A549 (cell line): Measurements from ENCODE around the gene AMOT.

Experiments
- CEBPB ChIP-seq, 2 experiments: fragments of >200 bp in 1 of 2; sonication (Bioruptor Twin) in 1 of 2; formaldehyde crosslinking in 1 of 2; IDR thresholded peaks; 2 replicates each; pipeline ENCODE4 v1.6.1; 2012 to 2016
- EP300 ChIP-seq, 2 experiments: fragments of >200 bp; sonication (Bioruptor Twin); formaldehyde crosslinking; IDR thresholded peaks; 2 replicates in 1 of 2; 3 replicates in 1 of 2; pipeline ENCODE4 v1.6.1; 2016 to 2017
- HDAC2 ChIP-seq: fragments of 200-600 bp; sonication (generic); IDR thresholded peaks from 2 replicates; pipeline ENCODE4 v1.6.1; 2016
- MAFK ChIP-seq: fragments of 450-650 bp; IDR thresholded peaks from 2 replicates; pipeline ENCODE4 v1.6.1; 2014; ENCODE audit not compliant: partially characterized antibody
- MAZ ChIP-seq: fragments of 150-350 bp; IDR thresholded peaks from 2 replicates; pipeline ENCODE4 v1.6.1; 2014; ENCODE audit warnings: antibody characterized with exemption, low read depth, low read length, borderline replicate concordance
- MYC ChIP-seq: IDR thresholded peaks from 2 replicates; pipeline ENCODE4 v1.6.1; 2012; ENCODE audit warnings: mild to moderate bottlenecking, inconsistent platforms, low read length, improper control_type of control experiment, borderline replicate concordance
- POLR2A ChIP-seq: IDR thresholded peaks from 2 replicates; pipeline ENCODE4 v1.6.1; 2012; ENCODE audit warnings: mild to moderate bottlenecking, low read length
- RCOR1 ChIP-seq: fragments of 150-350 bp; IDR thresholded peaks from 2 replicates; pipeline ENCODE4 v1.6.1; 2014; ENCODE audit warnings: antibody characterized with exemption, low read length, low read depth
- TFCP2L1 ChIP-seq: fragments of 250-450 bp; sonication (Bioruptor Pico); IDR thresholded peaks from 2 replicates; pipeline ENCODE4 v1.5.0; 2021; ENCODE audit warnings: mild to moderate bottlenecking
- TP53 ChIP-seq: fragments of 250-450 bp; sonication (Bioruptor Pico); IDR thresholded peaks from 2 replicates; pipeline ENCODE4 v1.5.0; 2021; ENCODE audit warnings: mild to moderate bottlenecking, moderate library complexity
- ZFP36 ChIP-seq: fragments of 450-650 bp; IDR thresholded peaks from 2 replicates; pipeline ENCODE4 v1.6.1; 2014; ENCODE audit warnings: borderline replicate concordance; ENCODE audit not compliant: partially characterized antibody
- TF ChIP-seq, protein P1 (sequence below): fragments of 200-600 bp; sonication (generic); IDR thresholded peaks from 2 replicates; pipeline ENCODE4 v1.6.1; 2016; ENCODE audit warnings: antibody characterized with exemption, mild to moderate bottlenecking, moderate library complexity
- TF ChIP-seq, protein P2 (sequence below): fragments of >200 bp; sonication (Bioruptor Twin); formaldehyde crosslinking; IDR thresholded peaks from 3 replicates; pipeline ENCODE4 v1.5.1; 2016
- TF ChIP-seq, protein P3 (sequence below): fragments of 150-350 bp; IDR thresholded peaks from 2 replicates; pipeline ENCODE4 v1.6.1; 2014; ENCODE audit warnings: low read depth, mild to moderate bottlenecking, low read length

GRCh38 chrX:112800971-112801775 lies 39.5 kb downstream of the AMOT start:
- TF ChIP-seq, protein P1, sequence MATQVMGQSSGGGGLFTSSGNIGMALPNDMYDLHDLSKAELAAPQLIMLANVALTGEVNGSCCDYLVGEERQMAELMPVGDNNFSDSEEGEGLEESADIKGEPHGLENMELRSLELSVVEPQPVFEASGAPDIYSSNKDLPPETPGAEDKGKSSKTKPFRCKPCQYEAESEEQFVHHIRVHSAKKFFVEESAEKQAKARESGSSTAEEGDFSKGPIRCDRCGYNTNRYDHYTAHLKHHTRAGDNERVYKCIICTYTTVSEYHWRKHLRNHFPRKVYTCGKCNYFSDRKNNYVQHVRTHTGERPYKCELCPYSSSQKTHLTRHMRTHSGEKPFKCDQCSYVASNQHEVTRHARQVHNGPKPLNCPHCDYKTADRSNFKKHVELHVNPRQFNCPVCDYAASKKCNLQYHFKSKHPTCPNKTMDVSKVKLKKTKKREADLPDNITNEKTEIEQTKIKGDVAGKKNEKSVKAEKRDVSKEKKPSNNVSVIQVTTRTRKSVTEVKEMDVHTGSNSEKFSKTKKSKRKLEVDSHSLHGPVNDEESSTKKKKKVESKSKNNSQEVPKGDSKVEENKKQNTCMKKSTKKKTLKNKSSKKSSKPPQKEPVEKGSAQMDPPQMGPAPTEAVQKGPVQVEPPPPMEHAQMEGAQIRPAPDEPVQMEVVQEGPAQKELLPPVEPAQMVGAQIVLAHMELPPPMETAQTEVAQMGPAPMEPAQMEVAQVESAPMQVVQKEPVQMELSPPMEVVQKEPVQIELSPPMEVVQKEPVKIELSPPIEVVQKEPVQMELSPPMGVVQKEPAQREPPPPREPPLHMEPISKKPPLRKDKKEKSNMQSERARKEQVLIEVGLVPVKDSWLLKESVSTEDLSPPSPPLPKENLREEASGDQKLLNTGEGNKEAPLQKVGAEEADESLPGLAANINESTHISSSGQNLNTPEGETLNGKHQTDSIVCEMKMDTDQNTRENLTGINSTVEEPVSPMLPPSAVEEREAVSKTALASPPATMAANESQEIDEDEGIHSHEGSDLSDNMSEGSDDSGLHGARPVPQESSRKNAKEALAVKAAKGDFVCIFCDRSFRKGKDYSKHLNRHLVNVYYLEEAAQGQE, result no peak
- TF ChIP-seq TFCP2L1 (CRISPR knock-in tag) (no peak), RCOR1 (no peak), EP300 (IDR thresholded peaks at IDR 0.05) (no peak), TP53 (no peak), HDAC2 (no peak), CEBPB (IDR thresholded peaks at IDR 0.05) (no peak), POLR2A (no peak), MAZ (no peak), MYC (no peak), MAFK (no peak), ZFP36 (no peak)
- TF ChIP-seq, protein P2, sequence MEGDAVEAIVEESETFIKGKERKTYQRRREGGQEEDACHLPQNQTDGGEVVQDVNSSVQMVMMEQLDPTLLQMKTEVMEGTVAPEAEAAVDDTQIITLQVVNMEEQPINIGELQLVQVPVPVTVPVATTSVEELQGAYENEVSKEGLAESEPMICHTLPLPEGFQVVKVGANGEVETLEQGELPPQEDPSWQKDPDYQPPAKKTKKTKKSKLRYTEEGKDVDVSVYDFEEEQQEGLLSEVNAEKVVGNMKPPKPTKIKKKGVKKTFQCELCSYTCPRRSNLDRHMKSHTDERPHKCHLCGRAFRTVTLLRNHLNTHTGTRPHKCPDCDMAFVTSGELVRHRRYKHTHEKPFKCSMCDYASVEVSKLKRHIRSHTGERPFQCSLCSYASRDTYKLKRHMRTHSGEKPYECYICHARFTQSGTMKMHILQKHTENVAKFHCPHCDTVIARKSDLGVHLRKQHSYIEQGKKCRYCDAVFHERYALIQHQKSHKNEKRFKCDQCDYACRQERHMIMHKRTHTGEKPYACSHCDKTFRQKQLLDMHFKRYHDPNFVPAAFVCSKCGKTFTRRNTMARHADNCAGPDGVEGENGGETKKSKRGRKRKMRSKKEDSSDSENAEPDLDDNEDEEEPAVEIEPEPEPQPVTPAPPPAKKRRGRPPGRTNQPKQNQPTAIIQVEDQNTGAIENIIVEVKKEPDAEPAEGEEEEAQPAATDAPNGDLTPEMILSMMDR, result no peak
- TF ChIP-seq, protein P3, sequence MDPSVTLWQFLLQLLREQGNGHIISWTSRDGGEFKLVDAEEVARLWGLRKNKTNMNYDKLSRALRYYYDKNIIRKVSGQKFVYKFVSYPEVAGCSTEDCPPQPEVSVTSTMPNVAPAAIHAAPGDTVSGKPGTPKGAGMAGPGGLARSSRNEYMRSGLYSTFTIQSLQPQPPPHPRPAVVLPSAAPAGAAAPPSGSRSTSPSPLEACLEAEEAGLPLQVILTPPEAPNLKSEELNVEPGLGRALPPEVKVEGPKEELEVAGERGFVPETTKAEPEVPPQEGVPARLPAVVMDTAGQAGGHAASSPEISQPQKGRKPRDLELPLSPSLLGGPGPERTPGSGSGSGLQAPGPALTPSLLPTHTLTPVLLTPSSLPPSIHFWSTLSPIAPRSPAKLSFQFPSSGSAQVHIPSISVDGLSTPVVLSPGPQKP, result no peak
